GM21515 (cell line): ENCODE data around the gene KLHDC10.
"Not testable (repeated sequence)": the region's sequence is repeated elsewhere in the genome, so short reads cannot be mapped to it uniquely, and the experiment has no call there.

Source experiments
- ATAC-seq: cut with Tn5 transposase; IDR thresholded peaks from one replicate; pipeline ENCODE4 v1.9.1; 2021; ENCODE audit not compliant: unreplicated experiment

KLHDC10 gene

DNA sequence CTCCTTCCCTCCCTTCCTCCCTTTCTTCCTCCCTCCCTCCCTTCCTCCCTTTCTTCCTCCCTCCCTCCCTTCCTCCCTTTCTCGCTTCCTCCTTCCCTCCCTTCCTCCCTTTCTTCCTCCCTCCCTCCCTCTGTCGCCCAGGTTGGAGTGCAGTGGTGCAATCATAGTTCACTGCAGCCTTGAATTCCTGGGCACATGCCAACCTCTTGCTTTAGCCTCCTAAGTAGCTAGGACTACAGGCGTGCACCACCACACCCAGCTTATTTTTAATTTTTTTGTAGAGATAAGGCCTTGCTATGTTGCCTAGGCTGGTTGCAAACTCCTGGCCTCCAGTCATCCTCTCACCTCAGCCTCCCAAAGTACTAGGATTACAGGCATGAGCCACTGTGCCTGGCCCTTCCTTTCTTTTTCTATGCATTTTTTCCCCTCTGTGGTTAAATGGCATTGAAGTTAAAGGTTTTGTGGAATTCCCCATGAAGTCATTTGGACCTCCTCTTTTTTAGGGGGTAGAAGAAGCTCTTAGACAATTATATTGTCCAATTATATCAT, 9.6 kb downstream of the KLHDC10 start:
- ATAC-seq = no peak

- not testable (repeated sequence) for ATAC-seq
Observed at GRCh38 chr7:130083497-130083896, 13.2 kb downstream of the KLHDC10 start.

- ATAC-seq = no peak
Observed at GRCh38 chr7:130084037-130084875, 13.9 kb downstream of the KLHDC10 start.

DNA sequence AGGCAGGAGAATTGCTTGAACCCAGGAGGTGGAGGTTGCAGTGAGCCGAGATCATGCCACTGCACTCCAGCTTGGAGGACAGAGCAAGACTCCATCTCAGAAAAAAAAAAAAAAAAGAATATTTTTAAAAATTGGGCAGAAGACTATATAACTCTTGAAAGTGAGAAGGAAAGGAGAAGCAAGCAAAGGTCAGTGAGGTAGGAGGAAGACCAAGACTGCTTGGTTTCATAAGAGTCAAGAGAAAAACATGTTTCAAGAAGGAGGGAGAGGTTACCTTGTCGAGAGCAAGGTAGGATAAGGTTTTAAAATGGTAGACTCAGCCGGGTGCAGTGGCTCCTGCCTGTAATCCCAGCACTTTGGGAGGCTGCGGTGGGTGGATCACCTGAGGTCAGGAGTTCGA, 14.9 kb downstream of the KLHDC10 start:
- not testable (repeated sequence) for ATAC-seq

GRCh38 chr7:130086938-130087337, 16.6 kb downstream of the KLHDC10 start:
- ATAC-seq = no peak

DNA sequence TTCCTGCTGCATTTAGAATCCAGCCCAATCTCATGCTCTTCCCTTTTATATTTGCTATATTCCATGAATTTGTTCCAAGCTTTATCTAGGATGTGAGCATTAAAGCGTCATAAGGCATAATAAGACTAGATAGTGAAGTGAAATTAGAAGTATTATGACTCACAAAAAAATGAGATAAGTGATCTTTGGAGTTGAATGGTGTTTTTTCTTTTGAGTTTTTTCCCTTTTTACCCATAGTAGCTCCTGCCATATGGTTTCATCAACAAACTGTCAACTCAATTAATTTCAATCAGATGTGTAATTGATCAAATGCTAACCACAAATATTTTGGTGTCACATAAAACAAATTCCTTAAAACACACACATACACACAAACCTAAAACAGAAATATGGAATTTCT, 17.0 kb downstream of the KLHDC10 start:
- ATAC-seq = no peak

DNA sequence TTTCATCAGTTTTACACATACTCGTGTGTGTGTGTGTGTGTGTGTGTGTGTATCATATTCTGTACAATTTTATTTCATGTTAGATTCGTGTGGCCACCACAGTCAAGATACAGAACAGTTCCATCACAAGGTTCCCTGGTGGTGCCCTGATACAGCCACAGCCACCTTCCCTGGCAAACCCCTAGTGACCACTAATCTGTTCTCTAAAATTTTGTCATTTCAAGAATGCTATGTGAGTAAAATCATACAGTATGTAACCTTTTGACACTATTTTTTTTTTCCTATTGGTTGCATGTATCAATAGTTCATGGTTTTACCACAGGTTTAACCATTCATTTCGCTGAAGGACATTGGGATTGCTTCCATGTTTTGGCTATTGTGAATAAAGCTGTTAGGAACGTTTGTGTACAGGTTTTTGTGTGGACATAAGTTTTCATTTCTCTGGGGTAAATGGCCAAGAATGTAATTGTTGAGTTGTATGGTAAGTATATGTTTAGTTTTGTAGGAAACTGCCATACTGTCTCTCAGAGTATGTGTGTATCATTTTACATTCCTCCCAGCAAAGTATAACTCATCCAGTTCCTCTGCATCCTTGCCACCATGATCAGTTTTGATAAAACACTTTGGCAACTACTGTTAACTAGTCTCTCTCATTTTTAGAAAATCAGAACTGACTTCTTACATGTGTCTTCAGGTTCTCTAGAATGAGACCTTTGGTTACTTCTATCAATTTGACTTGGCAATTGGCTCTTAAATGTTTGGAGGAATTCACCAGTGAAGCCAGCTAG, 20.6 kb downstream of the KLHDC10 start:
- ATAC-seq = no peak

DNA sequence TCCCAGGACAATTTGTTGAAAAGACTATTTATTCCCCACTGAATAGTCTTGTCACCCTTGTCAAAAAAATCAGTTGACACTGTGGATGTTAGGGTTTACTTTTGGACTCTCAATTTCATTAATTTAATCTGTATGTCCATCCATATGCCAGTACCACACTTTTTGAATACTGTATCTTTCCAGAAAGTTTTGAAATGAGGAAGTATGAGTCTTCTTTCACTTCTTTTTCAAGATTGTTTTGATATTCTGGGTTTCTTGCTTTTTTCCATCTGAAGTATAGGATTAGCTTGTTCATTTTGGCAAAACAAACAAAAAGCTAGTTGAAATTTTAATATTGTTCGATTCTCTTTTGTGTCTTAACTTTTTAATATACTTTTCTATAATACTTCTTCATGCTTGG, 21.7 kb downstream of the KLHDC10 start:
- no peak for ATAC-seq

- no peak for ATAC-seq
Observed at GRCh38 chr7:130092598-130092997, 22.3 kb downstream of the KLHDC10 start.

GRCh38 chr7:130095812-130096211, 25.5 kb downstream of the KLHDC10 start:
- no peak for ATAC-seq

GRCh38 chr7:130096243-130096827, 26.0 kb downstream of the KLHDC10 start:
- ATAC-seq = no peak

DNA sequence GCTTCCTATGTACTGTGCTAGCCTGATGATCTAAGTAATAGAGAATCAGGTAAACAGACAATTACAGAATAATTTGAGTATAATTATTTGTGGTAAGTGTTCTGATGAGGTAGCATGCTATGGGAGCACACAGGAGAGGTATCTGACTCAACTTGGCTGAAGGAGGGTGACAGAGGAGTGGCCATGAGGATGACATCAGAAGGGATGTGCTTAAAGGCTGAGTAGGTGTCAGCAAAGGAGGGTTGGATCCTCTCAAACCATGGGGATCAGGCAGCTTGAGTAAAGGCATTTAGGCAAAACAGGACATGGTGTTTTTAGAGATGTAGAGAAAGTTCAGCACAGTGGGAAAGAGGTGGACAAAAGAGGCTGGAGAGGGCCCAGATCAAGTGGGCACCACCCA, 29.0 kb downstream of the KLHDC10 start:
- ATAC-seq = no peak

GRCh38 chr7:130102588-130102987, 32.3 kb downstream of the KLHDC10 start:
- ATAC-seq = no peak

DNA sequence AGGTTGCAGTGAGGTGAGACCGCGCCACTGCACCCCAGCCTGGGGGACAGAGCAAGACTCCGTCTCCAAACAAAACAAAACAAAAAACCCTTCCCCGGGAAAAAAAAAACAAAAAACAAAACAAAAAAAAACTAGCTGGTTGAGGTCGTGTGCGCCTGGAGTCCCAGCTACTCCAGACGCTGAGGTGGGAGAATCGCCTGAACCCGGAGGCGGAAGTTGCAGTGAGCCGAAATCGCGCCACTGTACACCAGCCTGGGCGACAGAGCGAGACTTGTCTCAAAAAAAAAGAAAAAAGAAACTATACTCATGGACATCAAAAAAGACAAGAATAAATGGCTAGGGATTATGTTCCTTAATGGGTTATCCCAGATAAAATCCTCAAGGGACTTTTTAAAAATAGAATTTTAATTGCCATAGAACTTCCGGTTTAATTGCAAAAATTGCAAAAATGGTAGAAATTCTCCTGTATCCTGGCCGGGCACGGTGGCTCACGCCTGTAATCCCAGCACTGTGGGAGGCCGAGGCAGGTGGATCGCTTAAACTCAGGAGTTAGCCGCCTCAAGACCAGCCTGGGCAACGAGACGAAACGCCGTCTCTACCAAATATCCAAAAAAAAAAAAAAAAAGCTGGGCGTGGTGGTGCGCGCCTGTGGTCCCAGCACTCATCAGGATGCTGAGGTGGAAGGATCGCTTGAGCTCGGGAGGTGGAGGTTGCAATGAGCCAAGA, 37.8 kb downstream of the KLHDC10 start:
- ATAC-seq = no peak

- no peak for ATAC-seq
Observed at GRCh38 chr7:130108809-130109208, 38.5 kb downstream of the KLHDC10 start.

- no peak for ATAC-seq
Observed at GRCh38 chr7:130112093-130112492, 41.8 kb downstream of the KLHDC10 start.

DNA sequence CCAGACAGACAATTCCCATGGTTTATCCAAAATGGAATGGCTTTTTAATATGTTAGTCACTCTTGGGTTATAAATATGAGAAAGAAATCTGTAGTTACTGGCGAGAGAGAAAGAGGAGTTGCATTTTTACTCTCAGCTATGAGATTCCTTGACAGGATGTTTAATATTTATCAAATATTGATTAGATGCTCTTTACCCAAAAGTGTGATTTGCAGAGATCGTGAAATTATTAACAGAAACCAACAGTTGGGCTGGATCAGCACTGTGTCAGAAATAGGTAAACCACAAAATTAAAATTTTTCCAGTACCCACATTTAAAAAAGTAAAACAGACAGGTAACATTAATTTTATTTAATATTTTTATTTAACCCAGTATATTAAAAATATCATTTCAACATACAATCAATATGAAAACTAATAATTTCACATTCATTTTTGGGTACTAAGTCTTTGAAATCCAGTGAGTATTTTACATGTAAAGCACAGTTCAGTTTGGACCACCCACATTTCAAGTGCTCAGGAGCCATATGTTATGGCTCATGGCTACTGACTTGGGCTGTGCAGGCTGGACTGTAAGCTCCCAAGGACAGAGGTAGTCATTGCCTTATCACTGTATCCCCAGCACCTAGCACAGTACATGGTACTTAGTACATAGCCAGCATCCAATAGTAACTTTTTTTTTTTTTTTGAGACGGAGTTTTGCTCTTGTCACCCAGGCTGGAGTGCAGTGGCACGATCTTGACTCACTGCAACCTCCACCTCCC, 42.5 kb downstream of the KLHDC10 start:
- ATAC-seq = no peak

GRCh38 chr7:130113426-130113805, 43.1 kb downstream of the KLHDC10 start:
- ATAC-seq = not testable (repeated sequence)

DNA sequence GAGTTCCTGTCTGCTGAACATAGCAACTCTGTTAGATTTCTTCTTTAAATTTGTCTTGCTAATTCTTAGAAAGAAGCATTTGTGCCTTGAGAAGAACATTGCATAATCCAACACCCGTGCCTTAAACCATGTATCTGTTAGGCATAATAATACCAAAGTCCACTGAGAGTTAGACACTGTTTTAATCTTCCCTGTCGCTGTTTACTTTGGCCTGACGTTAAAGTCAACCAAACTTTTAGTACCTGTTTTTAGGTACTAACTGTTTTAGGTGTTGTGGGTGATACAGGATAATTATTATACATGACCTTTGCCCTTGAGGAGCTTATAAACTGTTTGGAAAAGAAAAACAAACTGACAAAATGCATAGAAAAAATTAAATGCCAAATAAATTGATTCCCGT, 43.6 kb downstream of the KLHDC10 start:
- no peak for ATAC-seq

- ATAC-seq = peak; percentile 61
Observed at GRCh38 chr7:130114374-130114773, 44.0 kb downstream of the KLHDC10 start.
